SK-N-SH (cell line): Measurements from ENCODE around the gene FAM114A1. TPM values are rescaled to one million over a fixed set of nuclear protein-coding genes. Genes with fewer than 3 reads are reported as not detected.
A peak's percentile ranks its signal among the peaks of the same experiment; 100 is the strongest.

Experiments used
- CTCF ChIA-PET: fragments of 300-600, 350-600 bp; formaldehyde crosslinking; extraction: SDS; loops from one replicate; lab custom pipeline; 2021; lab: Yijun Ruan, JAX
- POLR2A ChIA-PET: fragments of 350-600 bp; sonication (Branson Sonifier 250); formaldehyde crosslinking; extraction: SDS; loops from one replicate; lab custom pipeline; 2020; ENCODE audit warnings: antibody characterized with exemption, inconsistent platforms; lab: Yijun Ruan, JAX
- DNase-seq: peaks from one replicate; pipeline ENCODE4 v3.0.0; 2012
- H2AFZ ChIP-seq: fragments of 200-600 bp; sonication (generic); 2 replicates; pipeline ENCODE4 v1.8.1; 2016; ENCODE audit warnings: antibody characterized with exemption, mild to moderate bottlenecking, low read depth
- H3F3A ChIP-seq: fragments of 200-600 bp; sonication (generic); replicated peaks from 2 replicates; pipeline ENCODE3; 2016; ENCODE audit warnings: antibody characterized with exemption, mild to moderate bottlenecking; ENCODE audit not compliant: insufficient read depth
- H3K27ac ChIP-seq, 2 experiments: fragments of 200-500 bp in 1 of 2; fragments of 200-600 bp in 1 of 2; sonication (Bioruptor generic) in 1 of 2; sonication (generic), shearing (Covaris generic) in 1 of 2; 2 replicates each; pipeline versions ENCODE4 v1.5.1 to v1.6.1; 2014 to 2016; ENCODE audit warnings: low read depth in 2 of 2, inconsistent platforms in 1 of 2, low read length in 1 of 2, mild to moderate bottlenecking in 1 of 2, mixed read lengths in 1 of 2
- H3K27me3 ChIP-seq: fragments of 200-600 bp; sonication (generic), shearing (Covaris generic); 2 replicates; pipeline ENCODE4 v1.6.1; 2016; ENCODE audit warnings: mixed run types; ENCODE audit not compliant: insufficient read depth
- H3K36me3 ChIP-seq, 2 experiments: fragments of 200-500 bp in 1 of 2; fragments of 200-600 bp in 1 of 2; sonication (Bioruptor generic) in 1 of 2; sonication (generic) in 1 of 2; replicated peaks in 1 of 2; 2 replicates each; pipeline versions ENCODE3 to v1.5.1; 2014 to 2016; ENCODE audit warnings: low read length in 1 of 2, mild to moderate bottlenecking in 1 of 2; ENCODE audit not compliant: insufficient read depth in 2 of 2, control insufficient read depth in 1 of 2
- H3K4me1 ChIP-seq, 2 experiments: fragments of 200-500 bp in 1 of 2; fragments of 200-600 bp in 1 of 2; sonication (Bioruptor generic) in 1 of 2; sonication (generic), shearing (Covaris generic) in 1 of 2; 2 replicates each; pipeline versions ENCODE4 v1.5.1 to v1.6.1; 2014 to 2016; ENCODE audit warnings: low read depth in 1 of 2, low read length in 1 of 2, mixed run types in 1 of 2; ENCODE audit not compliant: insufficient read depth in 2 of 2, control insufficient read depth in 1 of 2
- H3K4me2 ChIP-seq: fragments of 200-600 bp; sonication (generic), shearing (Covaris generic); 2 replicates; pipeline ENCODE4 v1.6.1; 2017; ENCODE audit warnings: mixed run types
- H3K4me3 ChIP-seq, 2 experiments: fragments of 200-500 bp in 1 of 2; fragments of 200-600 bp in 1 of 2; sonication (Bioruptor generic) in 1 of 2; sonication (generic), shearing (Covaris generic) in 1 of 2; 2 replicates each; pipeline versions ENCODE4 v1.5.1 to v1.8.1; 2014 to 2016; ENCODE audit warnings: low read depth in 2 of 2, inconsistent platforms in 1 of 2, low read length in 1 of 2, mild to moderate bottlenecking in 1 of 2, mixed read lengths in 1 of 2, moderate library complexity in 1 of 2
- H3K79me2 ChIP-seq: fragments of 200-600 bp; sonication (generic); 2 replicates; pipeline ENCODE4 v1.8.1; 2017; ENCODE audit warnings: mild to moderate bottlenecking; ENCODE audit not compliant: insufficient read depth
- H3K9ac ChIP-seq: fragments of 200-600 bp; sonication (generic); 2 replicates; pipeline ENCODE4 v1.6.1; 2017; ENCODE audit warnings: mixed run types
- H3K9me2 ChIP-seq: fragments of 200-600 bp; sonication (generic); 2 replicates; pipeline ENCODE4 v1.6.1; 2017; ENCODE audit warnings: mixed run types
- H3K9me3 ChIP-seq: fragments of 200-600 bp; sonication (generic); 2 replicates; pipeline ENCODE4 v1.6.1; 2017; ENCODE audit warnings: mixed run types, mild to moderate bottlenecking, moderate library complexity
- H4K20me1 ChIP-seq: fragments of 200-600 bp; sonication (generic); 2 replicates; pipeline ENCODE4 v1.6.1; 2017; ENCODE audit warnings: mild to moderate bottlenecking, mixed run types; ENCODE audit not compliant: insufficient read depth
- ELF1 ChIP-seq: IDR thresholded peaks from 2 replicates; pipeline ENCODE4 v1.4.0; 2012
- EZH2phosphoT487 ChIP-seq: fragments of 200-600 bp; sonication (generic); IDR thresholded peaks from 2 replicates; pipeline ENCODE4 v1.6.1; 2017; ENCODE audit warnings: low read depth, mixed run types, mild to moderate bottlenecking, antibody characterized with exemption, moderate library complexity, borderline replicate concordance
- FOSL2 ChIP-seq: IDR thresholded peaks from 2 replicates; pipeline ENCODE4 v1.4.0; 2012; ENCODE audit warnings: low read depth, mild to moderate bottlenecking, moderate library complexity, borderline replicate concordance
- GABPA ChIP-seq: IDR thresholded peaks from 2 replicates; pipeline ENCODE4 v1.4.0; 2012; ENCODE audit warnings: low read depth, mild to moderate bottlenecking
- GATA2 ChIP-seq: sonication (generic); formaldehyde crosslinking; IDR thresholded peaks from 2 replicates; pipeline ENCODE4 v1.5.0; 2020; ENCODE audit warnings: mild to moderate bottlenecking, missing genetic modification reagents
- JUND ChIP-seq: IDR thresholded peaks from 2 replicates; pipeline ENCODE4 v1.4.0; 2012
- MEF2A ChIP-seq: IDR thresholded peaks from 2 replicates; pipeline ENCODE4 v1.4.0; 2012; ENCODE audit warnings: low read depth, borderline replicate concordance
- MXI1 ChIP-seq: IDR thresholded peaks from 2 replicates; pipeline ENCODE4 v1.6.1; 2012; ENCODE audit warnings: mild to moderate bottlenecking, low read depth, low read length, improper control_type of control experiment
- NFIC ChIP-seq: IDR thresholded peaks from 2 replicates; pipeline ENCODE4 v1.4.0; 2012; ENCODE audit warnings: borderline replicate concordance
- POLR2AphosphoS5 ChIP-seq: IDR thresholded peaks from 2 replicates; pipeline ENCODE4 v1.6.1; 2012; ENCODE audit warnings: low read depth, low read length
- RAD21 ChIP-seq: IDR thresholded peaks from 2 replicates; pipeline ENCODE4 v1.6.1; 2012; ENCODE audit warnings: mild to moderate bottlenecking, low read length
- RFX5 ChIP-seq: IDR thresholded peaks from 2 replicates; pipeline ENCODE4 v1.6.1; 2012; ENCODE audit warnings: mild to moderate bottlenecking, improper control_type of control experiment, low read length
- RXRA ChIP-seq: IDR thresholded peaks from 2 replicates; pipeline ENCODE4 v1.4.0; 2012; ENCODE audit warnings: low read depth, mild to moderate bottlenecking, borderline replicate concordance
- TAF1 ChIP-seq: IDR thresholded peaks from 2 replicates; pipeline ENCODE4 v1.6.1; 2012; ENCODE audit warnings: low read depth, mild to moderate bottlenecking, low read length, moderate library complexity, borderline replicate concordance
- TCF12 ChIP-seq: IDR thresholded peaks from 2 replicates; pipeline ENCODE4 v1.4.0; 2012
- YY1 ChIP-seq: IDR thresholded peaks from 2 replicates; pipeline ENCODE4 v1.4.0; 2012; ENCODE audit warnings: low read depth, mild to moderate bottlenecking
- WGBS: methylation state at CpG from one replicate; pipeline ENCODE4 v1.1.6; 2017; ENCODE audit warnings: low lambda C conversion rate; 5-methylcytosine and 5-hydroxymethylcytosine counted together
- polyA plus RNA-seq, 3 experiments: library from polyadenylated mRNA; depleted of rRNA; stranded (reverse); fragments of >200 nt; gene quantifications; 2 replicates each; pipeline ENCODE4 v1.2.3, GENCODE V29; 2012
- TF ChIP-seq, protein P1 (sequence below): IDR thresholded peaks from 2 replicates; pipeline ENCODE4 v1.4.0; 2012; ENCODE audit warnings: low read depth
- TF ChIP-seq, protein P2 (sequence below): IDR thresholded peaks from 2 replicates; pipeline ENCODE4 v1.4.0; 2012; ENCODE audit warnings: low read depth, borderline replicate concordance
- TF ChIP-seq, protein P3 (sequence below): fragments of 200-600 bp; sonication (generic); IDR thresholded peaks from 2 replicates; pipeline ENCODE4 v1.6.1; 2017; ENCODE audit warnings: antibody characterized with exemption, mild to moderate bottlenecking, moderate library complexity
- TF ChIP-seq, protein P4 (sequence below): IDR thresholded peaks from 2 replicates; pipeline ENCODE4 v1.4.0; 2012; ENCODE audit warnings: low read depth, borderline replicate concordance
- TF ChIP-seq, protein P5 (sequence below): fragments of 150-350 bp; IDR thresholded peaks from 2 replicates; pipeline ENCODE4 v1.6.1; 2017; ENCODE audit warnings: antibody characterized with exemption, low read length, low read depth, borderline replicate concordance

Gene FAM114A1
- polyA plus RNA-seq, 1 of the 3 experiments (the other 2 are of a cell fraction): 54.2 TPM

DNA sequence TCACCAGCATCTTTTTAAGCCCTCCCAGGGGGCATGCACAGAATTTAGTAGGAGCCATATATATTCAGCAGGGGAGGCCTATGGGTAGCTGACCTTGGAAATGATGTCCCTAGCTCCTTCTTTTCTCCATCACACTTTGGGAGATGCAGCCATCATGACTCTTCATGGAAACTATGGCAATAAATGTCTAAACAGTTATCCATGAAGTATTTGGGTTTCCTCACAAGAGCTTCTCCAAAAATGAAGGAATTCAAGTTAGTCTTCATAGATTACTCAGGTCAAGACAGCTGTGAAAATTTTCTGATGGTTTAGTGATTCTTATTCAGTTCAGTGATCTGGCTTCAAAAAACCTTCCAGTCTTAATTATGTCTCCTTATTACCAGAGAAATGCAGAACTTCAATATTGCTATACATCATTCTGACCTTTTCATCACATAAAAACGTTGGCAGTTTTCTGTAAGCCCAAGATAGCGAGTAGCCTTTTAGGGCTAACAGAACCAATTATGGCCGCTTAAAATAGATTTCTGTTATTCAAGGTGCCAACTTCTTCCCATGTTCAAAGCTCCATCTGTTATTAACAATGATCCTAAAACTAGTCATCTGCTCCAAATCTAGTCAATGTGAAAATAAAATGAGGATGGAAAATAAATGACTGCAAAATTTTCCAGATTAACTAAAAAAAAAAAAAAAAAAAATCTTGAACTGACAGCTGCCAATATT is 112.1 kb downstream of the FAM114A1 start:
- no peaks in the 10 kb centered on the region for H4K20me1 ChIP-seq
- no peak overlapping the region for H3K9ac ChIP-seq
- no peaks in the 10 kb centered on the region for H3K79me2 ChIP-seq
- H3K27me3 ChIP-seq: no peaks in the 10 kb centered on the region
- CTCF ChIA-PET: interaction anchor here (0.9 to 2.0 kb wide), 5 partner anchors 30 to 155 kb away, joined by 3 to 7 read pairs (median 4); no protein-coding TSS in a partner anchor
- peak overlapping the region in 1 of 2 experiments; percentile 14; a peak in 1 of 4 replicates for H3K27ac ChIP-seq
- no peaks in the 10 kb centered on the region for H3K9me2 ChIP-seq
- H3K36me3 ChIP-seq: no peaks in the 10 kb centered on the region
- TF ChIP-seq JUND (no peak), EZH2phosphoT487 (no peak), NFIC (no peak), GATA2 (CRISPR knock-in tag) (no peak)
- TF ChIP-seq, protein P1, sequence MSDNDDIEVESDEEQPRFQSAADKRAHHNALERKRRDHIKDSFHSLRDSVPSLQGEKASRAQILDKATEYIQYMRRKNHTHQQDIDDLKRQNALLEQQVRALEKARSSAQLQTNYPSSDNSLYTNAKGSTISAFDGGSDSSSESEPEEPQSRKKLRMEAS: no peak
- TF ChIP-seq, protein P2, sequence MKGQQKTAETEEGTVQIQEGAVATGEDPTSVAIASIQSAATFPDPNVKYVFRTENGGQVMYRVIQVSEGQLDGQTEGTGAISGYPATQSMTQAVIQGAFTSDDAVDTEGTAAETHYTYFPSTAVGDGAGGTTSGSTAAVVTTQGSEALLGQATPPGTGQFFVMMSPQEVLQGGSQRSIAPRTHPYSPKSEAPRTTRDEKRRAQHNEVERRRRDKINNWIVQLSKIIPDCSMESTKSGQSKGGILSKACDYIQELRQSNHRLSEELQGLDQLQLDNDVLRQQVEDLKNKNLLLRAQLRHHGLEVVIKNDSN: no peak
- TF ChIP-seq, protein P3, sequence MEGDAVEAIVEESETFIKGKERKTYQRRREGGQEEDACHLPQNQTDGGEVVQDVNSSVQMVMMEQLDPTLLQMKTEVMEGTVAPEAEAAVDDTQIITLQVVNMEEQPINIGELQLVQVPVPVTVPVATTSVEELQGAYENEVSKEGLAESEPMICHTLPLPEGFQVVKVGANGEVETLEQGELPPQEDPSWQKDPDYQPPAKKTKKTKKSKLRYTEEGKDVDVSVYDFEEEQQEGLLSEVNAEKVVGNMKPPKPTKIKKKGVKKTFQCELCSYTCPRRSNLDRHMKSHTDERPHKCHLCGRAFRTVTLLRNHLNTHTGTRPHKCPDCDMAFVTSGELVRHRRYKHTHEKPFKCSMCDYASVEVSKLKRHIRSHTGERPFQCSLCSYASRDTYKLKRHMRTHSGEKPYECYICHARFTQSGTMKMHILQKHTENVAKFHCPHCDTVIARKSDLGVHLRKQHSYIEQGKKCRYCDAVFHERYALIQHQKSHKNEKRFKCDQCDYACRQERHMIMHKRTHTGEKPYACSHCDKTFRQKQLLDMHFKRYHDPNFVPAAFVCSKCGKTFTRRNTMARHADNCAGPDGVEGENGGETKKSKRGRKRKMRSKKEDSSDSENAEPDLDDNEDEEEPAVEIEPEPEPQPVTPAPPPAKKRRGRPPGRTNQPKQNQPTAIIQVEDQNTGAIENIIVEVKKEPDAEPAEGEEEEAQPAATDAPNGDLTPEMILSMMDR: no peak
- TF ChIP-seq, all 33 proteins: peak for 0
- no peaks in the 10 kb centered on the region for H3K9me3 ChIP-seq
- no peak for DNase-seq
- 80% methylated on average over 3 of the region's 3 CpGs for WGBS
- H3K4me1 ChIP-seq: peaks cover 15 to 35% of the 10 kb centered on the region in 2 experiments; a peak in 3 of 4 replicates
- no peak overlapping the region for H3K4me2 ChIP-seq
- H2AFZ ChIP-seq: no peak overlapping the region
- no peak overlapping the region for H3K4me3 ChIP-seq
- POLR2A ChIA-PET: no interaction called here
- no peaks in the 10 kb centered on the region for H3F3A ChIP-seq

DNA sequence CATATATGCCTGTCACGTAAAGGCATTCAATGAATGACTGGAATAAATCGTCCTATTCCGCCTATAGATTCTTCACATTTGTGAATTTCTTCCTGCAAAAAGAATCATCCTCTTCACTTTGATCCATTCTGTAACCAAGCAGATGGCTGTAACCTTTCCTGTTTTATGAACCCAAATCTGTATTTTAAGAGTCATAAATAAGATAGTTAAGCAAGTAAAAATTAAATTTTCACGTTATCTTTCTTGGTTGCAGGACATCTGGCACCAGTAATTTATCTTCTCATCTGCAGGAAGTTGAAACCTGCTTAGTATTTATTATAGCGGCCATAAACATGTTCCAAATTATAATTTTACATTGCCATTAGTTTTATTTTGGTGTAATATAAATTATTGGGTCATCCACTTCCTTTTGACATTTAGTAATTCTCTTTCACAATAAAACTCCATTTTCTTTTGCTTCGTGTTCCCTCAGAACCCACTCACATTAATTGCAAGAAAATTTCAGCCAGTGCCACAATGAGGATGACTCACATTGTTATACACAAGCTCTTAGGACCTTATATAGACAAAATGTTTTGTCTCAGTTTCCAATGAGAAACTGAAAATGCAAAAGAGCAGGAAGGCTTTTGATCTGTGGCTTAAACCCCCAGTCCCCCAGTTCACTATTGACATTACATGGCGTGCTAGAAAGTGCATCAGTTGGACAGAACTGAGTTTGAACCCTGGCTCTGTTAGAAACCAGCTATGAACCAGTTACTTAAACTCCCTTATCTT is 113.5 kb downstream of the FAM114A1 start:
- peak overlapping the region; percentile 55 to 79; a peak in 3 of 4 replicates for H3K27ac ChIP-seq
- CTCF ChIA-PET: interaction anchor here (0.9 to 2.0 kb wide), 4 partner anchors 13 to 83 kb away, joined by 3 to 4 read pairs (median 4); no protein-coding TSS in a partner anchor
- TF ChIP-seq RXRA (no peak), TCF12 (peak; percentile 78), ELF1 (no peak), GABPA (no peak), MEF2A (no peak), TAF1 (no peak), FOSL2 (peak; percentile 29; the same call in 1 of the 2 replicates), RFX5 (no peak), JUND (no peak; the same call in 1 of the 2 replicates), POLR2AphosphoS5 (peak; percentile 42; the same call in 1 of the 2 replicates), RAD21 (0 out of 2 replicates have a peak, but pooled peaks have one; percentile 14), YY1 (no peak), MXI1 (no peak)
- TF ChIP-seq, protein P4, sequence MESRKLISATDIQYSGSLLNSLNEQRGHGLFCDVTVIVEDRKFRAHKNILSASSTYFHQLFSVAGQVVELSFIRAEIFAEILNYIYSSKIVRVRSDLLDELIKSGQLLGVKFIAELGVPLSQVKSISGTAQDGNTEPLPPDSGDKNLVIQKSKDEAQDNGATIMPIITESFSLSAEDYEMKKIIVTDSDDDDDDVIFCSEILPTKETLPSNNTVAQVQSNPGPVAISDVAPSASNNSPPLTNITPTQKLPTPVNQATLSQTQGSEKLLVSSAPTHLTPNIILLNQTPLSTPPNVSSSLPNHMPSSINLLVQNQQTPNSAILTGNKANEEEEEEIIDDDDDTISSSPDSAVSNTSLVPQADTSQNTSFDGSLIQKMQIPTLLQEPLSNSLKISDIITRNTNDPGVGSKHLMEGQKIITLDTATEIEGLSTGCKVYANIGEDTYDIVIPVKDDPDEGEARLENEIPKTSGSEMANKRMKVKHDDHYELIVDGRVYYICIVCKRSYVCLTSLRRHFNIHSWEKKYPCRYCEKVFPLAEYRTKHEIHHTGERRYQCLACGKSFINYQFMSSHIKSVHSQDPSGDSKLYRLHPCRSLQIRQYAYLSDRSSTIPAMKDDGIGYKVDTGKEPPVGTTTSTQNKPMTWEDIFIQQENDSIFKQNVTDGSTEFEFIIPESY: no peak
- TF ChIP-seq, protein P5, sequence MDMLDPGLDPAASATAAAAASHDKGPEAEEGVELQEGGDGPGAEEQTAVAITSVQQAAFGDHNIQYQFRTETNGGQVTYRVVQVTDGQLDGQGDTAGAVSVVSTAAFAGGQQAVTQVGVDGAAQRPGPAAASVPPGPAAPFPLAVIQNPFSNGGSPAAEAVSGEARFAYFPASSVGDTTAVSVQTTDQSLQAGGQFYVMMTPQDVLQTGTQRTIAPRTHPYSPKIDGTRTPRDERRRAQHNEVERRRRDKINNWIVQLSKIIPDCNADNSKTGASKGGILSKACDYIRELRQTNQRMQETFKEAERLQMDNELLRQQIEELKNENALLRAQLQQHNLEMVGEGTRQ: no peak

More for the DNA sequence above, 113.5 kb downstream of the FAM114A1 start:
- Histone ChIP-seq H3K4me2 (peak overlapping the region; percentile 13; the same call in 1 of the 2 replicates), H3K36me3 (no peaks in the 10 kb centered on the region), H4K20me1 (no peaks in the 10 kb centered on the region), H3K9ac (no peak overlapping the region), H3K4me3 (no peak overlapping the region), H3K9me2 (no peaks in the 10 kb centered on the region), H3K4me1 (peaks cover 18 to 35% of the 10 kb centered on the region in 2 experiments; a peak in 3 of 4 replicates), H3K27me3 (no peaks in the 10 kb centered on the region), H3F3A (no peaks in the 10 kb centered on the region), H3K79me2 (no peaks in the 10 kb centered on the region), H2AFZ (peak overlapping the region; percentile 81), H3K9me3 (no peaks in the 10 kb centered on the region)
- 37% methylated on average over 7 of the region's 7 CpGs for WGBS
- POLR2A ChIA-PET: no interaction called here
- DNase-seq: peak; percentile 35
